Coronary artery (tissue), 2 donors: ENCODE measurements around the gene AGRN.

Experiments used
- DNase-seq: peaks from one replicate; pipeline ENCODE4 v3.0.0-alpha.2; 2017; ENCODE audit warnings: low spot score
- H3K27ac ChIP-seq, 2 donors: fragments of 200-600 bp; sonication (generic); one replicate each; pipeline ENCODE4 v1.5.1; 2016 to 2019
- H3K4me3 ChIP-seq: fragments of 200-600 bp; sonication (generic); 2 replicates; pipeline ENCODE4 v1.5.1; 2016; ENCODE audit warnings: mild to moderate bottlenecking, moderate library complexity
- CTCF ChIP-seq: fragments of 200-600 bp; sonication (generic); IDR thresholded peaks from one replicate; pipeline ENCODE4 v1.5.1; 2019; ENCODE audit warnings: antibody characterized with exemption

AGRN gene

GRCh38 chr1:1040004-1040991 lies 20.4 kb downstream of the AGRN start:
- no peak for DNase-seq
- Histone ChIP-seq H3K27ac (no peak overlapping the region), H3K4me3 (peak overlapping the region; percentile 71)
- peak; percentile 13 for TF ChIP-seq CTCF

- H3K4me3 ChIP-seq: peak overlapping the region; percentile 71
- no peak for DNase-seq
These were observed 21.2 kb downstream of the AGRN start for GRCh38 chr1:1041092-1041523.

GRCh38 chr1:1041873-1042272 lies 22.0 kb downstream of the AGRN start:
- no peak for DNase-seq
- TF ChIP-seq CTCF: no peak
- Histone ChIP-seq H3K4me3 (no peak overlapping the region), H3K27ac (no peak overlapping the region)

More at GRCh38 chr1:1041092-1041523, 21.2 kb downstream of the AGRN start:
- TF ChIP-seq CTCF: no peak
- peak overlapping the region in 1 of 2 donors; percentile 9 for H3K27ac ChIP-seq

- DNase-seq: no peak
- no peak for TF ChIP-seq CTCF
- Histone ChIP-seq H3K4me3 (no peak overlapping the region), H3K27ac (no peak overlapping the region)
These were observed 22.9 kb downstream of the AGRN start for GRCh38 chr1:1042835-1043234.

- no peak for DNase-seq
- Histone ChIP-seq H3K27ac (no peak overlapping the region), H3K4me3 (no peak overlapping the region)
- TF ChIP-seq CTCF: no peak
These were observed 23.5 kb downstream of the AGRN start for GRCh38 chr1:1043411-1043810.

- no peak for DNase-seq
- no peak overlapping the region for H3K4me3 ChIP-seq
- TF ChIP-seq CTCF: no peak
- H3K27ac ChIP-seq: no peak overlapping the region
These were observed 24.0 kb downstream of the AGRN start for GRCh38 chr1:1043921-1044320.
